Measurements from ENCODE around the gene PNPLA7.
"Not testable (repeated sequence)": the region's sequence is repeated elsewhere in the genome, so short reads cannot be mapped to it uniquely, and the experiment has no call there.

DNA sequence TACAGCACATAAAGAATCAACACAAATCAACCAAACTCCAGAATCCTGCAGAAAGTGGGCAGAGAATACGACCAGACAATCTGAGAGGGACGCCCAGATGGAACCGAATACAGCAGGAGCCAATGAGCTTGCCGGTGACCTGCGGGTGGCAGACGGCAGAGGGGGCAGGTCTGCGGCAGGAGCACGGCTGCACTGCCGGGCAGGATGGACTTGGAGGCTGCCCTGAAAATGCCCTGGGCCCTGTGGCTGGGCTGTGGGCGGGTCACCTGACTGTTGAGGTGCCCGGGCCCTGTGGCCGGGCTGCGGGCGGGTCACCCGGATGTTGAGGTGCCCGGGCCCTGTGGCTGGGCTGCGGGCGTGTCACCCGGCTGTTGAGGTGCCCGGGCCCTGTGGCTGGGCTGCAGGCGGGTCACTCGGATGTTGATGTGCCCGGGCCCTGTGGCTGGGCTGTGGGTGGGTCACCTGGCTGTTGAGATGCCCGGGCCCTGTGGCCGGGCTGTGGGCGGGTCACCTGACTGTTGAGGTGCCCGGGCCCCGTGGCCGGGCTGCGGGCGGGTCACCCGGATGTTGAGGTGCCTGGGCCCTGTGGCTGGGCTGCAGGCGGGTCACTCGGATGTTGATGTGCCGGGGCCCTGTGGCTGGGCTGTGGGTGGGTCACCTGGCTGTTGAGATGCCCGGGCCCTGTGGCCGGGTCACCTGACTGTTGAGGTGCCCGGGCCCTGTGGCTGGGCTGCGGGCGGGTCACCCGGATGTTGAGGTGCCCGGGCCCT lies 36.2 kb downstream of the PNPLA7 start:
- not testable (repeated sequence) for TF ChIP-seq GATA2 (CRISPR knock-in tag; IDR thresholded peaks at IDR 0.05); CHD2 (IDR thresholded peaks at IDR 0.05; ENCODE audit: low read length, partially characterized antibody); MEF2A (IDR thresholded peaks at IDR 0.05; ENCODE audit: borderline replicate concordance, low read depth); RFX5 (IDR thresholded peaks at IDR 0.05; ENCODE audit: low read length); SIN3A (IDR thresholded peaks at IDR 0.05; ENCODE audit: borderline replicate concordance, low read depth, low read length); POLR2AphosphoS5 (IDR thresholded peaks at IDR 0.05; ENCODE audit: low read depth, low read length)
- TF ChIP-seq, protein P1, sequence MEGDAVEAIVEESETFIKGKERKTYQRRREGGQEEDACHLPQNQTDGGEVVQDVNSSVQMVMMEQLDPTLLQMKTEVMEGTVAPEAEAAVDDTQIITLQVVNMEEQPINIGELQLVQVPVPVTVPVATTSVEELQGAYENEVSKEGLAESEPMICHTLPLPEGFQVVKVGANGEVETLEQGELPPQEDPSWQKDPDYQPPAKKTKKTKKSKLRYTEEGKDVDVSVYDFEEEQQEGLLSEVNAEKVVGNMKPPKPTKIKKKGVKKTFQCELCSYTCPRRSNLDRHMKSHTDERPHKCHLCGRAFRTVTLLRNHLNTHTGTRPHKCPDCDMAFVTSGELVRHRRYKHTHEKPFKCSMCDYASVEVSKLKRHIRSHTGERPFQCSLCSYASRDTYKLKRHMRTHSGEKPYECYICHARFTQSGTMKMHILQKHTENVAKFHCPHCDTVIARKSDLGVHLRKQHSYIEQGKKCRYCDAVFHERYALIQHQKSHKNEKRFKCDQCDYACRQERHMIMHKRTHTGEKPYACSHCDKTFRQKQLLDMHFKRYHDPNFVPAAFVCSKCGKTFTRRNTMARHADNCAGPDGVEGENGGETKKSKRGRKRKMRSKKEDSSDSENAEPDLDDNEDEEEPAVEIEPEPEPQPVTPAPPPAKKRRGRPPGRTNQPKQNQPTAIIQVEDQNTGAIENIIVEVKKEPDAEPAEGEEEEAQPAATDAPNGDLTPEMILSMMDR (IDR thresholded peaks at IDR 0.05): not testable (repeated sequence)

Data from SK-N-SH (cell line).